ENCODE data around the gene HOXA9.

HOXA9 gene

DNA sequence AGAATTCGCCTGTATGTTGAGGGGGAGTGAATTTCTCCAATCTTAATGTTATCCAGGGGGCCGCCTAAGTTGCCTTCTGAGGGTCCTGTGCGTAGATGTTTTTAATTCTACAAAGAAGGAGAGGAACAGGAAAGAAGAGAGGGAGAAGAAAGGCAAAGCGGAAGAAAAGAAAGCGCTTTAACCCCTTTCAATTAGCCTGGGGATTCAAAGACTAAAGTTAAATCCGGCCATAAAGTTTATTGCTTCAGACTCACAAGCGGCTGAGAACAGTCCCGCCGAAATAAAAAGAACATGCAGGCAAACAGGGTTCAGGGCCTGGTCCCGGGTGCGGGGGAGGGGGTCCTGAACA lies 26.4 kb downstream of the HOXA9 start:
- no peak overlapping the region for H3K27ac ChIP-seq (replicated peaks)
- H3K27me3 ChIP-seq (ENCODE audit: insufficient read depth, poor library complexity, severe bottlenecking): peaks cover 3% of the 10 kb centered on the region
- DNase-seq (ENCODE audit: low read depth in 1 of 2, low spot score in 1 of 2): no peak

DNA sequence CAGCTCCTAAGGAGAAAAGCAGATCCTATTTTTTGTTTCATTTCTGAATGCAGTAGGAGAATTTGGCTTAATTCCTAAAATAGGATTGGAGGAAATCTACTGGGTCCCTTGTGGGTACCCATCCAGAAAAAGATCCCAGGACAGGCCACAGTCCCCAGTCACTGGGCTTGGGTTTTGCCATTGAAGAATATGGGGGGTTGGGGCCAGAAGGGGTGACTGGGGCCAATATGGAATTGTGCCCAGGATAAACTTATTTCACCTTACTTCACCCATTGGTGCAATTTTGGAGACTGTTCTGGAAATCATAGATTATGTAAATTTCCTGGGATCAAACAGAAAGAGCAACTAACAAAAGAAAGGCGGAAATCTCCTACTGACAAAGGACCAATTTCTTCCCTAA lies 26.9 kb downstream of the HOXA9 start:
- Histone ChIP-seq H3K27me3 (ENCODE audit: insufficient read depth, poor library complexity, severe bottlenecking) (peaks cover 3% of the 10 kb centered on the region), H3K27ac (replicated peaks) (no peak overlapping the region), H3K4me3 (replicated peaks; ENCODE audit: insufficient read depth, low read length) (no peak overlapping the region)
- TF ChIP-seq, protein P1, sequence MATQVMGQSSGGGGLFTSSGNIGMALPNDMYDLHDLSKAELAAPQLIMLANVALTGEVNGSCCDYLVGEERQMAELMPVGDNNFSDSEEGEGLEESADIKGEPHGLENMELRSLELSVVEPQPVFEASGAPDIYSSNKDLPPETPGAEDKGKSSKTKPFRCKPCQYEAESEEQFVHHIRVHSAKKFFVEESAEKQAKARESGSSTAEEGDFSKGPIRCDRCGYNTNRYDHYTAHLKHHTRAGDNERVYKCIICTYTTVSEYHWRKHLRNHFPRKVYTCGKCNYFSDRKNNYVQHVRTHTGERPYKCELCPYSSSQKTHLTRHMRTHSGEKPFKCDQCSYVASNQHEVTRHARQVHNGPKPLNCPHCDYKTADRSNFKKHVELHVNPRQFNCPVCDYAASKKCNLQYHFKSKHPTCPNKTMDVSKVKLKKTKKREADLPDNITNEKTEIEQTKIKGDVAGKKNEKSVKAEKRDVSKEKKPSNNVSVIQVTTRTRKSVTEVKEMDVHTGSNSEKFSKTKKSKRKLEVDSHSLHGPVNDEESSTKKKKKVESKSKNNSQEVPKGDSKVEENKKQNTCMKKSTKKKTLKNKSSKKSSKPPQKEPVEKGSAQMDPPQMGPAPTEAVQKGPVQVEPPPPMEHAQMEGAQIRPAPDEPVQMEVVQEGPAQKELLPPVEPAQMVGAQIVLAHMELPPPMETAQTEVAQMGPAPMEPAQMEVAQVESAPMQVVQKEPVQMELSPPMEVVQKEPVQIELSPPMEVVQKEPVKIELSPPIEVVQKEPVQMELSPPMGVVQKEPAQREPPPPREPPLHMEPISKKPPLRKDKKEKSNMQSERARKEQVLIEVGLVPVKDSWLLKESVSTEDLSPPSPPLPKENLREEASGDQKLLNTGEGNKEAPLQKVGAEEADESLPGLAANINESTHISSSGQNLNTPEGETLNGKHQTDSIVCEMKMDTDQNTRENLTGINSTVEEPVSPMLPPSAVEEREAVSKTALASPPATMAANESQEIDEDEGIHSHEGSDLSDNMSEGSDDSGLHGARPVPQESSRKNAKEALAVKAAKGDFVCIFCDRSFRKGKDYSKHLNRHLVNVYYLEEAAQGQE (IDR thresholded peaks at IDR 0.05; ENCODE audit: insufficient replicate concordance, low read depth): no peak
- TF ChIP-seq, protein P2, sequence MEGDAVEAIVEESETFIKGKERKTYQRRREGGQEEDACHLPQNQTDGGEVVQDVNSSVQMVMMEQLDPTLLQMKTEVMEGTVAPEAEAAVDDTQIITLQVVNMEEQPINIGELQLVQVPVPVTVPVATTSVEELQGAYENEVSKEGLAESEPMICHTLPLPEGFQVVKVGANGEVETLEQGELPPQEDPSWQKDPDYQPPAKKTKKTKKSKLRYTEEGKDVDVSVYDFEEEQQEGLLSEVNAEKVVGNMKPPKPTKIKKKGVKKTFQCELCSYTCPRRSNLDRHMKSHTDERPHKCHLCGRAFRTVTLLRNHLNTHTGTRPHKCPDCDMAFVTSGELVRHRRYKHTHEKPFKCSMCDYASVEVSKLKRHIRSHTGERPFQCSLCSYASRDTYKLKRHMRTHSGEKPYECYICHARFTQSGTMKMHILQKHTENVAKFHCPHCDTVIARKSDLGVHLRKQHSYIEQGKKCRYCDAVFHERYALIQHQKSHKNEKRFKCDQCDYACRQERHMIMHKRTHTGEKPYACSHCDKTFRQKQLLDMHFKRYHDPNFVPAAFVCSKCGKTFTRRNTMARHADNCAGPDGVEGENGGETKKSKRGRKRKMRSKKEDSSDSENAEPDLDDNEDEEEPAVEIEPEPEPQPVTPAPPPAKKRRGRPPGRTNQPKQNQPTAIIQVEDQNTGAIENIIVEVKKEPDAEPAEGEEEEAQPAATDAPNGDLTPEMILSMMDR (IDR thresholded peaks at IDR 0.05; ENCODE audit: insufficient read depth, low read length): no peak
- TF ChIP-seq SPI1 (IDR thresholded peaks at IDR 0.05; ENCODE audit: borderline replicate concordance, low read depth) (no peak), GABPA (IDR thresholded peaks at IDR 0.05; ENCODE audit: low read depth) (no peak), POLR2AphosphoS5 (IDR thresholded peaks at IDR 0.05; ENCODE audit: low read depth) (no peak)
- DNase-seq (ENCODE audit: low read depth in 1 of 2, low spot score in 1 of 2): no peak

More for the DNA sequence above, 26.4 kb downstream of the HOXA9 start:
- H3K4me3 ChIP-seq (replicated peaks; ENCODE audit: insufficient read depth, low read length): no peak overlapping the region
- TF ChIP-seq, protein P1 (IDR thresholded peaks at IDR 0.05; ENCODE audit: insufficient replicate concordance, low read depth): no peak
- TF ChIP-seq GABPA (IDR thresholded peaks at IDR 0.05; ENCODE audit: low read depth): no peak
- TF ChIP-seq, protein P2 (IDR thresholded peaks at IDR 0.05; ENCODE audit: insufficient read depth, low read length): no peak

- Histone ChIP-seq H3K4me3 (replicated peaks; ENCODE audit: insufficient read depth, low read length) (no peak overlapping the region), H3K27me3 (ENCODE audit: insufficient read depth, poor library complexity, severe bottlenecking) (peaks cover 3% of the 10 kb centered on the region), H3K27ac (replicated peaks) (peak overlapping the region; percentile 33; the same call in 1 of the 2 replicates)
- DNase-seq (ENCODE audit: low read depth in 1 of 2, low spot score in 1 of 2): no peak
- no peak for TF ChIP-seq POLR2AphosphoS5 (IDR thresholded peaks at IDR 0.05; ENCODE audit: low read depth)
- TF ChIP-seq GABPA (IDR thresholded peaks at IDR 0.05; ENCODE audit: low read depth): no peak
- TF ChIP-seq, protein P1 (IDR thresholded peaks at IDR 0.05; ENCODE audit: insufficient replicate concordance, low read depth): no peak
- TF ChIP-seq SPI1 (IDR thresholded peaks at IDR 0.05; ENCODE audit: borderline replicate concordance, low read depth): no peak
- TF ChIP-seq, protein P2 (IDR thresholded peaks at IDR 0.05; ENCODE audit: insufficient read depth, low read length): no peak
Measured at GRCh38 chr7:27137640-27138315, 27.6 kb downstream of the HOXA9 start.
